K562 (cell line): ENCODE measurements around the gene ACADM. TPM values are rescaled to one million over a fixed set of nuclear protein-coding genes. Genes with fewer than 3 reads are reported as not detected.

Experiments
- ATAC-seq: fragments of 200-7000 bp; cut with Tn5 transposase; 3 replicates; pipeline ENCODE4 v1.9.1; 2020; ENCODE audit warnings: moderate library complexity
- BruUV-seq: library from RNA; stranded (reverse); fragments of 400-500 nt; replicated peaks from 2 replicates; lab custom pipeline; 2021; lab: Mats Ljungman, UMichigan
- CTCF ChIA-PET: fragments of 300-600 bp; formaldehyde crosslinking; extraction: SDS; loops from one replicate; lab custom pipeline; 2021; ENCODE audit warnings: low intra/inter-chr PET ratio; lab: Yijun Ruan, JAX
- POLR2A ChIA-PET: fragments of 300-600, 350-650 bp; sonication (Branson Sonifier 250); formaldehyde crosslinking; extraction: SDS; loops from one replicate; lab custom pipeline; 2021; ENCODE audit warnings: antibody characterized with exemption, inconsistent platforms; lab: Yijun Ruan, JAX
- DNase-seq, 4 experiments: peaks; one replicate each; pipeline versions ENCODE4 v3.0.0 to v3.0.0-alpha.2; 2011 to 2018; ENCODE audit warnings: low spot score in 3 of 4, mixed read lengths in 3 of 4; ENCODE audit errors: extremely low read depth in 1 of 4
- FAIRE-seq: peaks from 2 replicates; lab custom pipeline; 2011; peaks lifted over from hg19 to GRCh38; lab: Jason Lieb, UNC
- H2AFZ ChIP-seq: 2 replicates; pipeline ENCODE4 v1.6.0; 2011; ENCODE audit warnings: low read depth, low read length, control low read depth, inconsistent platforms
- H3K27ac ChIP-seq: fragments of 200-600 bp; 3 replicates; pipeline ENCODE4 v1.8.0; 2011; ENCODE audit warnings: low read depth, mild to moderate bottlenecking, control low read depth, inconsistent platforms, low read length, moderate library complexity, mixed read lengths; ENCODE audit errors: extremely low read depth
- H3K27me3 ChIP-seq, 2 experiments: fragments of 300-600 bp in 1 of 2; 2 replicates in 1 of 2; 3 replicates in 1 of 2; pipeline versions ENCODE4 v1.6.0 to v1.8.0; 2011; ENCODE audit warnings: inconsistent platforms in 2 of 2, low read length in 2 of 2, mild to moderate bottlenecking in 1 of 2, mixed read lengths in 1 of 2, moderate library complexity in 1 of 2; ENCODE audit not compliant: control insufficient read depth in 2 of 2, insufficient read depth in 2 of 2
- H3K36me3 ChIP-seq: fragments of 300-600 bp; 3 replicates; pipeline ENCODE4 v1.8.0; 2011; ENCODE audit warnings: mild to moderate bottlenecking, low read length, inconsistent platforms; ENCODE audit not compliant: control insufficient read depth, insufficient read depth
- H3K4me1 ChIP-seq, 2 experiments: fragments of 200-600 bp in 1 of 2; replicated peaks in 1 of 2; 2 replicates in 1 of 2; 3 replicates in 1 of 2; pipeline versions ENCODE4 v1.5.1 to v1.8.0; 2011; ENCODE audit warnings: inconsistent platforms in 2 of 2, low read length in 2 of 2, mild to moderate bottlenecking in 1 of 2, mixed read lengths in 1 of 2, moderate library complexity in 1 of 2; ENCODE audit not compliant: control insufficient read depth in 2 of 2, insufficient read depth in 2 of 2
- H3K4me2 ChIP-seq: 2 replicates; pipeline ENCODE4 v1.6.1; 2011; ENCODE audit warnings: low read length, control low read depth, inconsistent platforms, mixed read lengths; ENCODE audit not compliant: insufficient read depth
- H3K4me3 ChIP-seq: fragments of 200-600 bp; sonication (generic), shearing (Covaris generic); 2 replicates; pipeline ENCODE4 v1.5.1; 2016; ENCODE audit warnings: control low read depth, inconsistent platforms
- H3K79me2 ChIP-seq: fragments of 200-600 bp; 3 replicates; pipeline ENCODE4 v1.8.0; 2011; ENCODE audit warnings: low read length, inconsistent platforms; ENCODE audit not compliant: control insufficient read depth, insufficient read depth
- H3K9ac ChIP-seq, 2 experiments: 2 replicates each; pipeline versions ENCODE4 v1.6.0 to v1.6.1; 2011; ENCODE audit warnings: low read depth in 2 of 2, low read length in 2 of 2, control low read depth in 1 of 2, inconsistent platforms in 1 of 2, mild to moderate bottlenecking in 1 of 2, mixed read lengths in 1 of 2; ENCODE audit not compliant: insufficient read depth in 1 of 2
- H3K9me1 ChIP-seq: one replicate; pipeline ENCODE4 v1.6.0; 2011; ENCODE audit warnings: inconsistent platforms, mild to moderate bottlenecking, low read length, moderate library complexity; ENCODE audit not compliant: control insufficient read depth, insufficient read depth
- H3K9me3 ChIP-seq: replicated peaks from 2 replicates; pipeline ENCODE4 v1.5.1; 2011; ENCODE audit warnings: low read depth, low read length, inconsistent platforms; ENCODE audit not compliant: control insufficient read depth, insufficient read depth
- H4K20me1 ChIP-seq: replicated peaks from 2 replicates; pipeline ENCODE4 v1.6.1; 2011; ENCODE audit warnings: low read length, inconsistent platforms, mixed read lengths; ENCODE audit not compliant: control insufficient read depth, insufficient read depth
- CHD2 ChIP-seq: IDR thresholded peaks from 2 replicates; pipeline ENCODE4 v1.6.1; 2011; ENCODE audit warnings: low read depth, low read length
- FOXJ2 ChIP-seq: fragments of 200-800 bp; sonication (Bioruptor generic); IDR thresholded peaks from 2 replicates; pipeline ENCODE4 v1.6.1; 2016; ENCODE audit warnings: missing genetic modification characterization, missing compliant biosample characterization
- IRF1 ChIP-seq: sonication (generic); formaldehyde crosslinking; IDR thresholded peaks from 2 replicates; pipeline ENCODE4 v1.8.0; 2022; ENCODE audit warnings: missing genetic modification reagents, mild to moderate bottlenecking, borderline replicate concordance
- OTX1 ChIP-seq: fragments of 450-650 bp; formaldehyde crosslinking; IDR thresholded peaks from 2 replicates; pipeline ENCODE4 v1.4.0; 2022; ENCODE audit warnings: mild to moderate bottlenecking
- RBM15 ChIP-seq: fragments of 200-400 bp; formaldehyde crosslinking; IDR thresholded peaks from 2 replicates; pipeline ENCODE4 v1.6.1; 2018; ENCODE audit warnings: mild to moderate bottlenecking, low read length, moderate library complexity; ENCODE audit not compliant: insufficient read depth
- TAF7 ChIP-seq: fragments of 450-650 bp; IDR thresholded peaks from 2 replicates; pipeline ENCODE4 v1.6.1; 2016; ENCODE audit warnings: missing genetic modification characterization, missing compliant biosample characterization
- TCF3 ChIP-seq: sonication (generic); formaldehyde crosslinking; IDR thresholded peaks from 2 replicates; pipeline ENCODE4 v1.4.0; 2020; ENCODE audit warnings: mild to moderate bottlenecking, missing genetic modification reagents
- ZBED1 ChIP-seq: IDR thresholded peaks from 2 replicates; pipeline ENCODE4 v1.6.1; 2014
- ZNF445 ChIP-seq: fragments of 250-450 bp; sonication (Bioruptor Pico); IDR thresholded peaks from 2 replicates; pipeline ENCODE4 v1.4.0; 2020; ENCODE audit warnings: low read depth, mild to moderate bottlenecking, moderate library complexity
- WGBS: fragments of 100-300 bp; shearing (Covaris generic); methylation state at CpG from one replicate; pipeline ENCODE4 v1.1.6; 2016; ENCODE audit warnings: low coverage, mixed read lengths; ENCODE audit not compliant: insufficient coverage; ENCODE audit errors: missing lambda C conversion rate; 5-methylcytosine and 5-hydroxymethylcytosine counted together
- in situ Hi-C: fragments of 300-500 bp; cut with MboI; formaldehyde crosslinking; loops from 4 replicates; pipeline ENCODE4 v1.15.0; 2018; ENCODE audit warnings: inconsistent platforms, mixed read lengths
- intact Hi-C: fragments of 100-400 bp; cut with micrococcal nuclease; formaldehyde crosslinking; loops from 2 replicates; pipeline ENCODE4 v1.14.2; 2022
- polyA plus RNA-seq, 8 experiments: library from polyadenylated mRNA; depleted of rRNA in 4 of 8; stranded (reverse) in 5 of 8; unstranded in 3 of 8; fragments of >200 nt; fragmentation: Nextera tagmentation in 2 of 8; fragmentation: Illumina TruSeq in 1 of 8; extraction: Ambion mirVana in 2 of 8; extraction: Trizol in 1 of 8; gene quantifications; 2 replicates each; pipeline versions ENCODE4 v1.2.1 to v1.2.3, GENCODE V29; 2011 to 2014; ENCODE audit warnings: inconsistent platforms in 1 of 8, missing spikeins in 1 of 8
- total RNA-seq, 7 experiments: library from RNA; depleted of rRNA in 6 of 7; stranded (reverse); fragments of >200 nt in 6 of 7; fragmentation: Illumina TruSeq in 2 of 7; extraction: Trizol in 2 of 7; gene quantifications; 2 replicates each; pipeline versions ENCODE4 v1.2.1 to v1.2.3, GENCODE V29; 2011 to 2021; ENCODE audit warnings: low replicate concordance in 1 of 7
- TF ChIP-seq, protein P1 (sequence below): fragments of 450-650 bp; IDR thresholded peaks from 2 replicates; pipeline ENCODE4 v1.6.1; 2016; ENCODE audit warnings: mild to moderate bottlenecking, moderate library complexity

The ACADM gene
- total and polyA plus RNA-seq, 9 of the 15 experiments (the other 6 are each of a cell fraction or from before 2014, with no cell fraction given) = 82.5 to 156 (median 123) TPM

GRCh38 chr1:75690547-75690946, 34.0 kb upstream of the ACADM start (continued):
- no peak for TF ChIP-seq RBM15
- TF ChIP-seq ZBED1 = no peak
- peak; percentile 33; the same call in 1 of the 2 replicates for TF ChIP-seq TCF3
- TF ChIP-seq CHD2 = no peak
- no peak for TF ChIP-seq ZNF445 (CRISPR knock-in tag)
- no peak for TF ChIP-seq IRF1 (CRISPR knock-in tag)
- no peak for TF ChIP-seq FOXJ2 (tag)
- no peak for TF ChIP-seq OTX1 (CRISPR knock-in tag)
- TF ChIP-seq, all 486 proteins: peak for 25

DNA sequence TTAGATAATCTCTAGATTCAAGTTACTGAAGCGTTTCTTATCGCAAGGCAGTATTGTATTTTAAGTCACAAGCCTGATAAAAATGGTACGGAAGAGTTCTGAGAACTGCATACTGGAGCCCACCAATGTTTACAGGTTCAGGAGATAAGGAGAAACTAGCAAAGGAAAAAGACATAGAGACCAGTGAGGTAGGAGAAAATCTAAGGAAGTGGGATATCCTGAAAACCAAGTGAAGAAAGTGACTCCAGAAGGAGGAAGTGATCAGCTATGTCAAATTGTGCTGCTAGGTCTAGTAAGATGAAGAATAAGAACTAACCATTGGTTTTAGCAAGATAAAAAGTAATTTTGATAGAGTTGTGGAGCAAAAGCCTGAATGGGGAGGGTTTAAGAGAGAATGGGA, 31.0 kb upstream of the ACADM start:
- H3K9me1 ChIP-seq = no peaks in the 10 kb centered on the region
- POLR2A ChIA-PET = interaction anchor here (1.3 kb wide), 1 partner anchor 30 kb away, joined by 4 read pairs; no protein-coding TSS in a partner anchor
- BruUV-seq = no TSS peak
- in situ Hi-C loops (no loop called here), intact Hi-C loops (no loop called here)
- peak; percentile 50 for ATAC-seq
- FAIRE-seq = no peak
- H3K4me1 ChIP-seq = peaks cover 0 to 23% of the 10 kb centered on the region in 2 experiments; a peak in 4 of 5 replicates
- peak overlapping the region; percentile 91 for H2AFZ ChIP-seq
- peak overlapping the region in 1 of 2 experiments; percentile 49; a peak in 2 of 4 replicates for H3K9ac ChIP-seq
- 0% methylated on average over 3 of the region's 3 CpGs for WGBS
- no peaks in the 10 kb centered on the region for H3K36me3 ChIP-seq
- H3K79me2 ChIP-seq = no peaks in the 10 kb centered on the region
- no peaks in the 10 kb centered on the region for H3K27me3 ChIP-seq
- CTCF ChIA-PET = no interaction called here
- peak overlapping the region; percentile 58; the same call in 2 of the 3 replicates for H3K27ac ChIP-seq
- H3K4me3 ChIP-seq = no peak overlapping the region
- no peaks in the 10 kb centered on the region for H3K9me3 ChIP-seq
- H3K4me2 ChIP-seq = peak overlapping the region; percentile 54
- no peaks in the 10 kb centered on the region for H4K20me1 ChIP-seq
- peak in 1 of 4 experiments; percentile 33 for DNase-seq
- TF ChIP-seq TAF7 = no peak
- TF ChIP-seq, protein P1, sequence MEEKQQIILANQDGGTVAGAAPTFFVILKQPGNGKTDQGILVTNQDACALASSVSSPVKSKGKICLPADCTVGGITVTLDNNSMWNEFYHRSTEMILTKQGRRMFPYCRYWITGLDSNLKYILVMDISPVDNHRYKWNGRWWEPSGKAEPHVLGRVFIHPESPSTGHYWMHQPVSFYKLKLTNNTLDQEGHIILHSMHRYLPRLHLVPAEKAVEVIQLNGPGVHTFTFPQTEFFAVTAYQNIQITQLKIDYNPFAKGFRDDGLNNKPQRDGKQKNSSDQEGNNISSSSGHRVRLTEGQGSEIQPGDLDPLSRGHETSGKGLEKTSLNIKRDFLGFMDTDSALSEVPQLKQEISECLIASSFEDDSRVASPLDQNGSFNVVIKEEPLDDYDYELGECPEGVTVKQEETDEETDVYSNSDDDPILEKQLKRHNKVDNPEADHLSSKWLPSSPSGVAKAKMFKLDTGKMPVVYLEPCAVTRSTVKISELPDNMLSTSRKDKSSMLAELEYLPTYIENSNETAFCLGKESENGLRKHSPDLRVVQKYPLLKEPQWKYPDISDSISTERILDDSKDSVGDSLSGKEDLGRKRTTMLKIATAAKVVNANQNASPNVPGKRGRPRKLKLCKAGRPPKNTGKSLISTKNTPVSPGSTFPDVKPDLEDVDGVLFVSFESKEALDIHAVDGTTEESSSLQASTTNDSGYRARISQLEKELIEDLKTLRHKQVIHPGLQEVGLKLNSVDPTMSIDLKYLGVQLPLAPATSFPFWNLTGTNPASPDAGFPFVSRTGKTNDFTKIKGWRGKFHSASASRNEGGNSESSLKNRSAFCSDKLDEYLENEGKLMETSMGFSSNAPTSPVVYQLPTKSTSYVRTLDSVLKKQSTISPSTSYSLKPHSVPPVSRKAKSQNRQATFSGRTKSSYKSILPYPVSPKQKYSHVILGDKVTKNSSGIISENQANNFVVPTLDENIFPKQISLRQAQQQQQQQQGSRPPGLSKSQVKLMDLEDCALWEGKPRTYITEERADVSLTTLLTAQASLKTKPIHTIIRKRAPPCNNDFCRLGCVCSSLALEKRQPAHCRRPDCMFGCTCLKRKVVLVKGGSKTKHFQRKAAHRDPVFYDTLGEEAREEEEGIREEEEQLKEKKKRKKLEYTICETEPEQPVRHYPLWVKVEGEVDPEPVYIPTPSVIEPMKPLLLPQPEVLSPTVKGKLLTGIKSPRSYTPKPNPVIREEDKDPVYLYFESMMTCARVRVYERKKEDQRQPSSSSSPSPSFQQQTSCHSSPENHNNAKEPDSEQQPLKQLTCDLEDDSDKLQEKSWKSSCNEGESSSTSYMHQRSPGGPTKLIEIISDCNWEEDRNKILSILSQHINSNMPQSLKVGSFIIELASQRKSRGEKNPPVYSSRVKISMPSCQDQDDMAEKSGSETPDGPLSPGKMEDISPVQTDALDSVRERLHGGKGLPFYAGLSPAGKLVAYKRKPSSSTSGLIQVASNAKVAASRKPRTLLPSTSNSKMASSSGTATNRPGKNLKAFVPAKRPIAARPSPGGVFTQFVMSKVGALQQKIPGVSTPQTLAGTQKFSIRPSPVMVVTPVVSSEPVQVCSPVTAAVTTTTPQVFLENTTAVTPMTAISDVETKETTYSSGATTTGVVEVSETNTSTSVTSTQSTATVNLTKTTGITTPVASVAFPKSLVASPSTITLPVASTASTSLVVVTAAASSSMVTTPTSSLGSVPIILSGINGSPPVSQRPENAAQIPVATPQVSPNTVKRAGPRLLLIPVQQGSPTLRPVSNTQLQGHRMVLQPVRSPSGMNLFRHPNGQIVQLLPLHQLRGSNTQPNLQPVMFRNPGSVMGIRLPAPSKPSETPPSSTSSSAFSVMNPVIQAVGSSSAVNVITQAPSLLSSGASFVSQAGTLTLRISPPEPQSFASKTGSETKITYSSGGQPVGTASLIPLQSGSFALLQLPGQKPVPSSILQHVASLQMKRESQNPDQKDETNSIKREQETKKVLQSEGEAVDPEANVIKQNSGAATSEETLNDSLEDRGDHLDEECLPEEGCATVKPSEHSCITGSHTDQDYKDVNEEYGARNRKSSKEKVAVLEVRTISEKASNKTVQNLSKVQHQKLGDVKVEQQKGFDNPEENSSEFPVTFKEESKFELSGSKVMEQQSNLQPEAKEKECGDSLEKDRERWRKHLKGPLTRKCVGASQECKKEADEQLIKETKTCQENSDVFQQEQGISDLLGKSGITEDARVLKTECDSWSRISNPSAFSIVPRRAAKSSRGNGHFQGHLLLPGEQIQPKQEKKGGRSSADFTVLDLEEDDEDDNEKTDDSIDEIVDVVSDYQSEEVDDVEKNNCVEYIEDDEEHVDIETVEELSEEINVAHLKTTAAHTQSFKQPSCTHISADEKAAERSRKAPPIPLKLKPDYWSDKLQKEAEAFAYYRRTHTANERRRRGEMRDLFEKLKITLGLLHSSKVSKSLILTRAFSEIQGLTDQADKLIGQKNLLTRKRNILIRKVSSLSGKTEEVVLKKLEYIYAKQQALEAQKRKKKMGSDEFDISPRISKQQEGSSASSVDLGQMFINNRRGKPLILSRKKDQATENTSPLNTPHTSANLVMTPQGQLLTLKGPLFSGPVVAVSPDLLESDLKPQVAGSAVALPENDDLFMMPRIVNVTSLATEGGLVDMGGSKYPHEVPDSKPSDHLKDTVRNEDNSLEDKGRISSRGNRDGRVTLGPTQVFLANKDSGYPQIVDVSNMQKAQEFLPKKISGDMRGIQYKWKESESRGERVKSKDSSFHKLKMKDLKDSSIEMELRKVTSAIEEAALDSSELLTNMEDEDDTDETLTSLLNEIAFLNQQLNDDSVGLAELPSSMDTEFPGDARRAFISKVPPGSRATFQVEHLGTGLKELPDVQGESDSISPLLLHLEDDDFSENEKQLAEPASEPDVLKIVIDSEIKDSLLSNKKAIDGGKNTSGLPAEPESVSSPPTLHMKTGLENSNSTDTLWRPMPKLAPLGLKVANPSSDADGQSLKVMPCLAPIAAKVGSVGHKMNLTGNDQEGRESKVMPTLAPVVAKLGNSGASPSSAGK = 0 out of 2 replicates have a peak, but pooled peaks have one; percentile 17
